Measurements from ENCODE around the gene TRPC4.

TRPC4 gene

DNA sequence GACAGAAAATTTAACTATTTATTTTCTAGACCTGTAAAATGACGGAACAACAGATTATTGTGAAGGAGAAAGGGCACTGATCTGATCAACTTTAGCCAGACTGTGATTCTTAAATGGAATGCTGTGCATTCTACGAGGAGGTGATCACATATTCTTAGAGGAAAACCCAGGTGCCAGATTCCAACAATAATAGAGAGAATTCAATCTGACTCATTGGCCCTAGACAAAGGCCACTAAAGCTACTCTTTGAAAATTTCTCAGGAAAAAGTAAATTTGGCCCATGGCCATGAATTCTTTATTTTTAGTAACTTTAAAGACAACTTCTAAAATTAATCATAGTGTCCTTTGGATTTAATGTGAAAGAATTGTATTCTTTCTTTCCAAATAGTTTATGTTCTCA lies 212.4 kb downstream of the TRPC4 start:
- DNase-seq (ENCODE audit: low read depth), result peak; percentile 67

DNA sequence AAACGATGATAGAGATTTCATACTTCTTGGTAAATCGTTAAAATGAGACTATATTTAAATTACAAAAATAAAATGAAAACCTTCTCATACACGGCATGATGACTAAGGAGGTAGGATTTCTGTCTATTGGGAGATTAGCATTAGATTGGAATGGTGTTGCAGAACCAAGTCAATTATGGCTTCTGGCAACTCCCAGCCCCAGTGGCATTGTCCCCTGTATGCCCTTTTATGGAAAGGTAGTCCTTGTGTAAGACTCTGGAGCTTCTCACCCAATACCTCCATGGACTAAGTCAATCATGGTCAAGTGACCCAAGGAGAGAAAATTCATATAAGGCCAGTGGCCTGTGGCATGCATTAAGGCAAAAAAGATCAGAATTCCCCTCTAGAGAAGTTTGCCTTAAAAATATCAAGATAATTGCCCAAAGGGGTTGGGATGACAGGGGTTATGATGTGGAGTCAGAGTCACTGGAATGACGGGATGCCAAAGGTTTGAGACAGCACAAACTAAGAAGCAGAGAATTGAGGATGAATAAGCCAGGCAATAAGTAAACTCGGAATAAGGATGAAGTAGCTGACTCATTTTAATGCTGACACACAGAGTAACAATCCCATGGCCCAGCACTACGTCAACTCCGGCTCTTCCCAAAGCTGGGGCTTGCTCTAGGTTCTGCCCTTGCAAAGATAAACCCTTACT lies 213.2 kb downstream of the TRPC4 start:
- peak; percentile 98 for DNase-seq (ENCODE audit: low read depth)

- peak; percentile 37 for DNase-seq (ENCODE audit: low read depth)
Measured at GRCh38 chr13:37652596-37652995, 217.0 kb downstream of the TRPC4 start.

DNA sequence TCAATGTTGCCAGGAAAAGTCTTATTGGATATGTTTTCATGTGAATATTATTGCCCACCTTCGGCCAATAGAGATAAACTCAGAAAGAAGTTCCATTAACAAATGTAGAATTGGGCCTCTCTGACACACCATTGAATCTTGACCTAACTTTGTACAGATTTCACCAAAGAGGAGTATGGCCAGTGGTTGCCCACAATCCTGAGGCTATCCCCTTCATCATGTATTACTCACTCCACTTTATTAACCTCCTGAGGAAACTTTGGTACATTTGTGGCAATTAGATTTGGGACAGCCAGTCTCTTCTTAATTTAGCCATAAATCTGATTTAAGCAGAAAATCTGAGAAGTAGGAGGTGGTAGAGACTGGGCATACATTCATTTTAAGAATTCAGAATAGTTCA lies 217.7 kb downstream of the TRPC4 start:
- no peak for DNase-seq (ENCODE audit: low read depth)

DNA sequence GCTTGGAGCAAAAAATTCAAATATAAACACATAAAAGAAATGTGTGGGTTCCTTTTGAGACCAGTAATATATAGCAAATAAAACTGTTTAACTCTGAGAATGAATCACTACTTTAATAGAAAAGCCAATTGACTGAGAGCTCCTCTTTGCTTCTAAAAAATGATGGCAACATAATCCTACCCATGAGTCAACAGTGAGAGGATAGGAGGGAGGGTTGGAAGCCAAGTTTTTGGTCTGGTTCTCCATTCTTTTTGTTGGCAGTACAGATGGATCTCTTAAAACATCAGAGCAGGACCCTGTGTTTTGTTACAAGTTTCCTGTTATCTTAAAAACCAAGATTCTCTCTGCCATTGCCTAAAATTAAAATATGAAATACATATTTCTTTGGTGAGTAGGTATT lies 221.0 kb downstream of the TRPC4 start:
- DNase-seq (ENCODE audit: low read depth), result peak; percentile 75

- DNase-seq (ENCODE audit: low read depth), result peak; percentile 25
Measured at GRCh38 chr13:37647031-37647650, 222.4 kb downstream of the TRPC4 start.

DNA sequence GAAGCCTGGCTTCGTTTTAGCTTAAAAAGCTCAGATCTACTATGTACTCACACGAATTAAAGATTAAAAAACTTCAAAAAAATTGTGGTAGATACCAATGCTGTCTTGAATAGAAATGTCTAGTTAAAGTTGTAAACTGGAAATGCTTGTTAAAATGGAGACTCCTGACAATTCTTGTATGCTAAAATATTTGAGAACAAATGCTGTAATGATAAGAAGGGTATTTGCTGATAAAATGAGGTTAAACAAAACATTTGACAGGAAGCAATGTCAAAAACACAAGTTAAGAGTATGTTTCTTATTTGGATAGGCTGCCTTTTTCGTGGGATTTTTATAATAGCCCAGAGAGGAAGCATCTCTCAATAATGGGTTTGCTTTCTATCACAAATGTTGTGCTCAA lies 223.0 kb downstream of the TRPC4 start:
- DNase-seq (ENCODE audit: low read depth), result no peak

- DNase-seq (ENCODE audit: low read depth), result no peak
Measured at GRCh38 chr13:37645181-37645740, 224.3 kb downstream of the TRPC4 start.

GRCh38 chr13:37641391-37641790 lies 228.2 kb downstream of the TRPC4 start:
- DNase-seq (ENCODE audit: low read depth), result no peak

GRCh38 chr13:37640499-37640898 lies 229.1 kb downstream of the TRPC4 start:
- peak; percentile 90 for DNase-seq (ENCODE audit: low read depth)

DNA sequence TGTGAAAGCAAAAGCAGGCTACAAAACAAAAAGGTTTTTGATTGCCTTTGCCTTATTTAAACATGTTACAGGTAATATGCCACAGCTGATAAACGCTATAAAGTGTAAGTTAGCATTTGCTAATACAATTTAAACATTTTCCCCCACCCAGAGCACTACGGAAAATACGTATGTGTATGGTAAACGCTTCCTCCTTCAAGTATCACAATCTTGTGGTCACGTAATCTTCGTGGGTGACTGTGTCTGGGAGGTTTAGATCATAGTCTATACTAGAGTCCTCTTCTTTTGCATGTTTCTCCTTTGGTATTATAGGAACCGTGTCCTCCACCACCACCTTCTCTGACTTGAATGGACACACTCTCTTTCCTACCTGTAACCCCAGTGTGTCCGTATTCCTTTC lies 232.9 kb downstream of the TRPC4 start:
- DNase-seq (ENCODE audit: low read depth), result no peak

DNA sequence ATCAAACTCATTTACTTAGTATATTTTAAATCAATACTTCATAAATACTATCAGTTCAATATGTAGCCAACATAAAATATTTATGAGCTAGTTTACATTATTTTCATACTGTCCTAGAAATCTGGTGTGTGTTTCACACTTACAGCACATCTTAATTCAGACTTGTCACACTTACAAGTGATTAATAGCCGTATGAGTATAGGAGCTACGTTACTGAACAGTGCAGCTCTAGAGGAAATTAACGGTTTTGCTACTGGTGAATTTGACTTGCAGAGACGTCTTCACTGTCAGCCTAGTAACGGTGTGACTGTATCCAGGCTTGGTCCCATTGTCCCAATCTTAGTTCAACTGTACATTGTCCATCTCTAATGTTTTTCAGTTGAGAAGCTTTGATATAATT lies 237.3 kb downstream of the TRPC4 start:
- no peak for DNase-seq (ENCODE audit: low read depth)

- no peak for DNase-seq (ENCODE audit: low read depth)
Measured at GRCh38 chr13:37627428-37627827, 242.1 kb downstream of the TRPC4 start.

DNA sequence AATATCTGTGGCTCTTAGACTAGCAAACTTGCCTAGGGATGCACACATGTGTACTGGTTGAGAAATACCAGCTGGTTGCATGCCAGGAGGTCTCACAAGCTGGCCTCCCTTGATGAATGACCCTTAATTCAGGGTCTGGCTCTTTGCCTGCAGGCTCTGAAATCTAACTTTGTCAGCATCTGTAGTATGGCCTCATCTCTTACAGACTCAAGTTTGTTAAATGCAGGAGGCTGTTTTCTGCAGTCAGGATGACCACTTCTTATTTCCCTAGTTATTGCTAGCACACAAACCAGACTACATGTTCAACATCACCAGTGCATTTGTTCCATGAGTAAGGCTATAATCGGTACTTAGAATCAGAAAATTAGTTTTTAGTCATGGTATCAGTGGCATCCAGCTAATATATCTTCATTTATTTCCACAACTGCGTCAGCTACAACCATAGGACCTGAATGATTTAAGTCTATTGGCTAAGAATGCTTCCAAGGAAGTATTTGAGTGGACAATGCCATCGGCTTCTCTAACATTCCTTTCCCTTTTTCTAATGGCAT lies 247.7 kb downstream of the TRPC4 start:
- peak; percentile 92 for DNase-seq (ENCODE audit: low read depth)

DNA sequence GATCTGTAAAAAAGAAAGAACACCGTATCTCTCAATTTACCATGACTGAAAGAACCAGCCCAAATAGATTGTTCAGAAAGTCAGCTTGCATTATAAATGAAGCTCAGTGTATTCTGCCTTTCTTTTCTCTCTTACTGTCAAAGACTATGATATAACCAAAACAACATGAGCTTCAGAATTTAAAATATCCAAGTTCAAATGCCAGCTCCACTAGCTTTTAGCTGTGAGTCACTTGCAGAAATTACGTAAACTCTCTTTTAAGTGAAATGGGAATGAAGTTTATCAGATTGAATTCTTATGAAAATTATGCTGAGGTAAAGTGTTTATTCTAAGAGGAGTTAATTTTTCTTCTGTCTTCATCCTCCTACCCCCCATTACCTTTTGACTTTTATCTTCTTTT lies 251.0 kb downstream of the TRPC4 start:
- peak; percentile 90 for DNase-seq (ENCODE audit: low read depth)

- peak; percentile 93 for DNase-seq (ENCODE audit: low read depth)
Measured at GRCh38 chr13:37617173-37617572, 252.4 kb downstream of the TRPC4 start.

DNA sequence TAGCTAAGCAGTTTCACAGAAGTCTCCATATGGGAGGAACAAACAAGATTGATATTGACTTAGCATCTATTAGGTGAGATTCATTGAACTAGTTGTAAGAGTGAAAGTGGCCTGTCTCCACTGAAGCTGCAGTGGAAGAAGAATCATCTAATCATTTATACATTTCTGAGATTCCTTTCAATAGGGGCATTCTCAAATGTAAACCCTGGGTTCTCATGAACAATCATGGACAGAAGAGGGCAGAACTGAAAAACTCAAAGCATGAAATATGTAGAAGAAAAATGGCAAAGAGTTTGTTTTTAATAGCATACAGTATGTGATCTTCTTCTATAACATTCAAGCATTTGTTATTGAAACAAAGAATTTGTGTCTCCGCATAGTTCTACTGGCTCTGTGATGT lies 253.4 kb downstream of the TRPC4 start:
- DNase-seq (ENCODE audit: low read depth), result peak; percentile 63

GRCh38 chr13:37615276-37615675 lies 254.3 kb downstream of the TRPC4 start:
- DNase-seq (ENCODE audit: low read depth), result no peak

DNA sequence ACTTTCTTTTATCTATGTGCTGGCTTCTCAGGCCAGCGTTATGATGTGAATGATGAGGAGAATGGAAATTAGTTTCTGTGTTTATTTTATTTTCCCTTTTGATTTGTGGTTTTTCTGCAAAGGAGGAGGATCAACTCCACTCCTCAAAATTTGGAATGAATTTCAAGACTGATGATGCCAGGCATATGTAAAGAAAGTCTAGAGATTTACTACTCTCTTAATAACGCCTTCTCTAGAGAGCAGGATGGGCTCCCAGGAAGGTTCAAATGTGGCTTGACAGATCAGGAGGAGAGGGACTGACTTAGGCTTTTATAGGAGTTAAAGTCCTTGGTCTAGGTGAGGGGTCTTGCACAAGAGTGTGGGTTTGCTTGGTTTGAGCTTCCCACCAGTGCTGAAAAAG lies 255.9 kb downstream of the TRPC4 start:
- DNase-seq (ENCODE audit: low read depth), result no peak

- DNase-seq (ENCODE audit: low read depth), result peak; percentile 39
Measured at GRCh38 chr13:37613236-37613635, 256.3 kb downstream of the TRPC4 start.

GRCh38 chr13:37608750-37609339 lies 260.7 kb downstream of the TRPC4 start:
- no peak for DNase-seq (ENCODE audit: low read depth)

- DNase-seq (ENCODE audit: low read depth), result peak; percentile 43
Measured at GRCh38 chr13:37602733-37603381, 266.7 kb downstream of the TRPC4 start.
